ENCODE measurements around the gene APCDD1.
A peak's percentile ranks its signal among the peaks of the same experiment; 100 is the strongest.
"Not testable (repeated sequence)": the region's sequence is repeated elsewhere in the genome, so short reads cannot be mapped to it uniquely, and the experiment has no call there.

APCDD1 gene

DNA sequence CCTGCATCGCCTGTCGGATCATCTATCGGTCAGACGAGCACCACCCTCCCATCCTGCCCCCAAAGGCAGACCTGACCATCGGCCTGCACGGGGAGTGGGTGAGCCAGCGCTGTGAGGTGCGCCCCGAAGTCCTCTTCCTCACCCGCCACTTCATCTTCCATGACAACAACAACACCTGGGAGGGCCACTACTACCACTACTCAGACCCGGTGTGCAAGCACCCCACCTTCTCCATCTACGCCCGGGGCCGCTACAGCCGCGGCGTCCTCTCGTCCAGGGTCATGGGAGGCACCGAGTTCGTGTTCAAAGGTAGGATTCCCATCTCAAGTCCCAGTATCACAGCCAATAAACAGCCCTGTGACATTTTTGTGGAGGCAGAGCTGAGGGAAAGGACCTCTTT lies 31.0 kb downstream of the APCDD1 start:
- Mint-ChIP-seq H3K4me1 (ENCODE audit: low read depth) (peaks cover 11% of the 10 kb centered on the region), H3K4me3 (no peak overlapping the region), H3K27me3 (no peaks in the 10 kb centered on the region), H3K27ac (no peak overlapping the region), H3K9me3 (ENCODE audit: low read depth) (no peaks in the 10 kb centered on the region), H3K36me3 (no peaks in the 10 kb centered on the region)

DNA sequence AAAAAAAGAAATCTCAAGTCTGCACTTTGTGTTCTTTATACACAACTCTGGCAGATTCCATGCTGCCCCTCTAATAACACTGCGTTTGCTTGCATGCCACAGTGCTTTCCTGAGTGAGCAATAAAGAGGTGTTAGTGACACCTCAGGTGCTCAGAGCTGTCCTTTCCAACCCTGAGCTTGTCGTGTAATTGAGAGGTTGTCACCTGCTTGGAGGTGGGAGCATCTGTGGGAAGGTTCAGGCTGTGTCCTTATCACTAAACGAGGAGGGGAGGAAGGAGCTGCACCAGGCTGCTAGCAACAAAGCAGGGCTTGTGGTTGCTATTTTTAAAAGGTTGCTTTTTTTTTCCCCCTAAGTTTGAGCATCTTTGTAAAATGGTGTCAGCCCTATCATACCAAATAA lies 31.9 kb downstream of the APCDD1 start:
- Mint-ChIP-seq H3K4me1 (ENCODE audit: low read depth) (peaks cover 17% of the 10 kb centered on the region), H3K27me3 (no peaks in the 10 kb centered on the region)

DNA sequence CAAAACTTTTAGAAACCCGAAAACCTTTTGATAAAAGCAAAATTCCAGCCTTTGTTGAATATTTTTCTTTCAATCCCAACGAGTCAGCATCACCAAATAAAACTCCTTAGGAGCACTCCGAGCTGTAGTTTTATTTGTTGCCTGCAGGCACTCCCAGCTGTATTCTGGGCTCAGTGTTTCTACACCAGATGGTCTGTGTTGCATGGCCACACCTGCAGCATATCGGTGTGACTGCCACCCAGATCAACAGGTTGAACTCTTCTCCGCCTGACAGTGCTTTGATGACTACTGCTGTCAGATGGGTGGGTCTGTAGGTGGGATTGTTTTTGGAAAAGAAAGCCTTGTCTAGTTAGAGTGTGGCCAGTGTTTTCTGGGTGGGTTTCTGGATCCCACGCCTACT lies 32.7 kb downstream of the APCDD1 start:
- peaks cover 17% of the 10 kb centered on the region for H3K4me1 Mint-ChIP-seq (ENCODE audit: low read depth)
- H3K27me3 Mint-ChIP-seq = no peaks in the 10 kb centered on the region
- no peak overlapping the region for H3K27ac Mint-ChIP-seq
- no peak overlapping the region for H3K4me3 Mint-ChIP-seq
- H3K9me3 Mint-ChIP-seq (ENCODE audit: low read depth) = no peaks in the 10 kb centered on the region
- H3K36me3 Mint-ChIP-seq = no peaks in the 10 kb centered on the region

More for the DNA sequence above, 31.9 kb downstream of the APCDD1 start:
- H3K27ac Mint-ChIP-seq = no peak overlapping the region
- no peak overlapping the region for H3K4me3 Mint-ChIP-seq
- H3K9me3 Mint-ChIP-seq (ENCODE audit: low read depth) = no peaks in the 10 kb centered on the region
- H3K36me3 Mint-ChIP-seq = no peaks in the 10 kb centered on the region

DNA sequence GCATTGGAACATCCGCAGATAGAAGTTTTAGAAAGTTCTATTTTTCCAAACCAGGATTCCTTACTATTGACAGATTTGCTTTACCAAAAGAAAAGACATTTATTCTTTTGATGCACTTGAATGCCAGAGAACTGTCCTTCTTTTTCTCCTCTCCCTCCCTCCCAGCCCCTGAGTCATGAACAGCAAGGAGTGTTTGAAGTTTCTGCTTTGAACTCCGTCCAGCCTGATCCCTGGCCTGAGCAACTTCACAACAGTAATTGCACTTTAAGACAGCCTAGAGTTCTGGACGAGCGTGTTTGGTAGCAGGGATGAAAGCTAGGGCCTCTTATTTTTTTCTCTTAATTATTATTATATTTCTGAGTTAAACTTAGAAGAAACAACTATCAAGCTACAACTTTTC lies 33.6 kb downstream of the APCDD1 start:
- no peaks in the 10 kb centered on the region for H3K36me3 Mint-ChIP-seq
- H3K27ac Mint-ChIP-seq = no peak overlapping the region
- peaks cover 16% of the 10 kb centered on the region for H3K4me1 Mint-ChIP-seq (ENCODE audit: low read depth)
- H3K27me3 Mint-ChIP-seq = no peaks in the 10 kb centered on the region
- H3K9me3 Mint-ChIP-seq (ENCODE audit: low read depth) = no peaks in the 10 kb centered on the region
- no peak overlapping the region for H3K4me3 Mint-ChIP-seq

DNA sequence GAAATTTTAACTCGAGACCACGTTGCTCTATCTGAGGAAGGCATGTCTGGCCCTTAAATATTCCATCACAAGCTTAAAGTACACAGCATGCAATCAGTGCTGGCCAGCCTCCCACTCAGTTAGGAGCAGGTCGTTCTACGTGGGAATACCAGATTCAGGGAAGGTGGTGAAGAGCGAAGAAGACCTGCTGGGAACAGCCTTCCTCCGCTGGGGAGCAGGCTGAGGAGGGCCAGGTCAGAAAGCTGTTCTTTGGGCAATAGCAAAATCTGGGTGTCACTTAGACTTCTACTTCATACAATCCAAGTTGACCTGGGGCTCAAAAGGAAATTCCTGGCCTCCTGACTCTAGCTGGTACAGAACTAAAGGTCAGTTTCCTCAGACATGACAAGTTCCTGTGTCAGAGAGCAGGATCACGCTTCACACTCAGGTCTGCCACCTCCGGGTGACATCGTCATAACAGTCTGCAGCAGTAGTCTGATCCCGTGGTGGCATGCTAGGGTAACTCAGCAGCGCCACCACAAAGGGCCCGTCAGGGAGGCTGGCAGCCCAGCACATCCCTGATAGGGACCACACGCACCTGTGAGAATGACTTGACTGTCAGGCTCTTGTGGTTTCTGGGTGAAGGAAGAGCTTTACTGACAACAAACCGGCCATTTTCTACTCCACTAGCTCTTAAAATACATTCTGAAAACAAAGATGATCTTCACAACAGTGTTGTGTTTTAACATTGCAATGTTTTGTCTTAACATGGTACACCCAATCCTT lies 36.1 kb downstream of the APCDD1 start:
- H3K4me3 Mint-ChIP-seq = no peak overlapping the region
- peaks cover 11% of the 10 kb centered on the region for H3K4me1 Mint-ChIP-seq (ENCODE audit: low read depth)
- H3K9me3 Mint-ChIP-seq (ENCODE audit: low read depth) = no peaks in the 10 kb centered on the region
- no peaks in the 10 kb centered on the region for H3K27me3 Mint-ChIP-seq
- H3K27ac Mint-ChIP-seq = peak overlapping the region; percentile 11
- H3K36me3 Mint-ChIP-seq = no peaks in the 10 kb centered on the region

DNA sequence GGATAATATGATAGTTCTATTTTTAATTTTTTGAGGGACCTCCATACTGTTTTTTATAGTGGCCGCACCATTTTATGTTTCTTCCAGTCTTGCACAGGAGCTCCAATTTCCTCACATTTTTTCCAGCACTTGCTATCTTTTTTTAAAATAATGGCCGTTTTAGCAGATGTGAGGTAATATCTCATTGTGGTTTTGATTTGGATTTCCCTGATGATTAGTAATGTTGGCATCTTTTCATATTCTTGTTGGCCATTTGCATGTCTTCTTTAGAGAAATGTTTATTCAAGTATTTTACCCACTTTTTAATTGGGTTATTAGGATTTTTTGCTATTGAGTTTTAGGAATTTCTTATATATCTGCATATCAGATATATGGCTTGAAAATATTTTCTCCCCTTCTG lies 41.5 kb downstream of the APCDD1 start:
- Mint-ChIP-seq H3K36me3 (no peaks in the 10 kb centered on the region), H3K9me3 (ENCODE audit: low read depth) (no peaks in the 10 kb centered on the region), H3K4me1 (ENCODE audit: low read depth) (peaks cover 12% of the 10 kb centered on the region), H3K27me3 (no peaks in the 10 kb centered on the region), H3K27ac (no peak overlapping the region), H3K4me3 (no peak overlapping the region)

DNA sequence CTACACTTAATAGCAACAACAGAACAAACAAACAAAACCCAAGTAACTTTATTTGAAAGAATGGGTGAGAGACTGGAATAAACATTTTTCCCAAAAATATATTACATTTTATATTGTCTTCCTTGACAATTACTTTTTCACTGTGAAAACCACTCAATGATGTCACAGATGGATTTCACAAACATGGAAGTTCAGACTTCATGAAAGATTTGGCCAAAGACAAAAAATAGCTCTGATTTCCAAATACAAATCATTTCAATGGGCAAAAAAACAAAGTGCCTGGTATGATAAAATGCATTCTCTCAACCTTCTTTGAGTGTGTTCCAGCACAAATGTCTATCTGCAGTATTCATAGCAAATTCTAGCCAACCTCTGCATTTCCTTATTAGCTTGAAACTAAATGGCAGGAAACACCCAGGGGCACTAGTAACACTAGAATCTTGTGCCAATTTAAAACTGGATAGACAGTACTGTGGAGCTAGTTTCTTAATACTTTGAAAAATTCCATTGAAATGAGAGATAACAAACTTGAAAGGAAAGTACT lies 42.8 kb downstream of the APCDD1 start:
- peaks cover 10% of the 10 kb centered on the region for H3K4me1 Mint-ChIP-seq (ENCODE audit: low read depth)
- H3K36me3 Mint-ChIP-seq = no peaks in the 10 kb centered on the region
- H3K9me3 Mint-ChIP-seq (ENCODE audit: low read depth) = no peaks in the 10 kb centered on the region
- peaks cover 1% of the 10 kb centered on the region for H3K27me3 Mint-ChIP-seq
- no peak overlapping the region for H3K4me3 Mint-ChIP-seq
- no peak overlapping the region for H3K27ac Mint-ChIP-seq

DNA sequence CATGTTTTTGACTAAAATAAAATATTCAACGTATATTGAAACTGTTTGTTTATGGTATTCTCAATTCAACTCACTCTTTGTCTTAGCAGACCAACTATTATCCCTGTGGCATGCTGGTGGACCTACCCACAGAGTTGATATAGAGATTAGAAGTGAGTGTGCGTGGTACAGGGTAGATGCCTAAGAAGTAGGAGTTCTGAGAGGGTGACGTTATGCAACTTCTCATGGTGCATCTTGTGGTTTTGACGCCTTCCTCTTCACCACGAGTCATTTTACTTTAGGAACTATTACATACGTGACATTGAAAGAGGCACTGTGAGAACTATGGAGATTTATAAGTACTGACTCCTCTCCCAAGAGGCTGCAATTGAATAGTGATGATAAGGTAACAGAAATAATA lies 44.8 kb downstream of the APCDD1 start:
- Mint-ChIP-seq H3K9me3 (ENCODE audit: low read depth) (no peaks in the 10 kb centered on the region), H3K4me3 (no peak overlapping the region), H3K27ac (no peak overlapping the region), H3K4me1 (ENCODE audit: low read depth) (peaks cover 10% of the 10 kb centered on the region), H3K27me3 (peaks cover 2% of the 10 kb centered on the region), H3K36me3 (no peaks in the 10 kb centered on the region)

DNA sequence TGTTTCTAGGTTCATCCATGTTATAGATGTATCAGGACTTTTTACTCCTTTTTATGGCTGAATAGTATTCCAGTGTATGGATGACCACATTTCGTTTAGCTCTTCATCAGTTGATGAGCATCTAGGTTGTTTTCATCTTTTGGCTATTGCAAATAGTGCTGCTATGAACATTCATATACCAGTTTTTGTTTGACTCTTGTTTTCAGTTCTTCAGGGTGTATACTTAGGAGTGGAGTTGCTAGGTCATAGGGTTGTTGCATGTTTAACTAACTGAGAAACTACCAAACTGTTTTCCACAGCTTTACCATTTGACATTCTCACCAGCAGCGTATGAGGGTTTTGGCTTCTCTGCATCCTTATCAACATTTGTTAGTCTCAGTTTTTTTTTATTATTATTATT lies 45.6 kb downstream of the APCDD1 start:
- Mint-ChIP-seq H3K27me3 (peaks cover 3% of the 10 kb centered on the region), H3K27ac (no peak overlapping the region), H3K4me1 (ENCODE audit: low read depth) (peaks cover 10% of the 10 kb centered on the region), H3K9me3 (ENCODE audit: low read depth) (no peaks in the 10 kb centered on the region), H3K4me3 (no peak overlapping the region), H3K36me3 (peaks cover 3% of the 10 kb centered on the region)

DNA sequence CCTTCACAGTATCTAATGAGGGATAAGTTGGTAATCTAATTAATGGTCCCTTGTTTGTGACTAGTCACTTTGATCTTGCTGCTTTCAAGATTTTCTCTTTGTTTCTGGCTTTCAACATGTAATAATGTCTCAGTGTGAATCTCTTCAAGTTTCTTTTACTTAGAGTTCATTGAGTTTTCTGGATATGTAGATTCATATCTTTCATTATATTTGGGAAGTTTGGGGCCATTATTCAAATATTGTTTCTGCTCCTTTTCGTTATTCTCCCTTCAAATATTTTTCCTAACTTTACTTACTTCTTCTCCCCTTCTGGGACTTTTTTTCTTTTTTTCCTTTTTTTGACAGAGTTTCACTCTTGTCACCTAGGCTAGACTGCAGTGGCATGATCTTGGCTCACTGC lies 50.3 kb downstream of the APCDD1 start:
- Mint-ChIP-seq H3K27me3 (peaks cover 3% of the 10 kb centered on the region), H3K4me1 (ENCODE audit: low read depth) (peaks cover 2% of the 10 kb centered on the region), H3K9me3 (ENCODE audit: low read depth) (peaks cover 9% of the 10 kb centered on the region), H3K36me3 (peaks cover 3% of the 10 kb centered on the region), H3K4me3 (no peak overlapping the region), H3K27ac (no peak overlapping the region)

DNA sequence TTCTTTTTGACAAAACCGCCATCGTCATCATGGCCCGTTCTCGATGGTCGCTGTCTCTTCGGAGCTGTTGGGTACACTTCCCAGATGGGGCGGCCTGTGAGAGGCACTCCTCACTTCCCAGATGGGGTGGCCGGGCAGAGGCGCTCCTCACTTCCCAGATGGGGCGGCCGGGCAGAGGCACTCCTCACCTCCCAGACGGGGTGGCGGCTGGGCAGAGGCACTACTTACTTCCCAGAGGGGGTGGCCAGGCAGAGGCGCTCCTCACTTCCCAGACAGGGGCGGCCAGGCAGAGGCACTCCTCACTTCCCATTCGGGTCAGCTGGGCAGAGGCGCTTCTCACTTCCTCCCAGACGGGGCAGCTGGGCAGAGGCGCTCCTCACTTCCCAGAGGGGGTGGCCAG lies 51.5 kb downstream of the APCDD1 start:
- H3K9me3 Mint-ChIP-seq (ENCODE audit: low read depth); H3K36me3 Mint-ChIP-seq; H3K4me3 Mint-ChIP-seq; H3K27ac Mint-ChIP-seq; H3K27me3 Mint-ChIP-seq; H3K4me1 Mint-ChIP-seq (ENCODE audit: low read depth): not testable (repeated sequence)

DNA sequence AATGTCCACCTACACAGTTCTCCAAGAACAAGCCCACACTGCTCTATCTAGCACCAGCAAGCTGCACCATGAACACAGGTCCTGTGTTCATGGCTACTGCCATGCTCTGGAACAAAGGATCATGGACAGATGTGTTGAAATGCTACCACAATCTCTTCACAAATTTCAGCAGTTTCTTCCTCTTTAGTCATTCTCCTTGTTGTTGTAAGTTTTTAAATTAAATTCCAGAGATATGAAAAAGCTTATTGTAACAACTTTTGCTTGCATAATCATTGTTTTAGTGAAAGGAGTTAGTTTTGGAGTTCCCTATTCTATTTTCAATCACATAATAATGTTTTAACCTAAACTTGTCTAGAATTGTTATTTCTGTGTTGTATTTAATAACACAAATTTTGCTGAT lies 54.2 kb downstream of the APCDD1 start:
- peaks cover 3% of the 10 kb centered on the region for H3K36me3 Mint-ChIP-seq
- H3K4me1 Mint-ChIP-seq (ENCODE audit: low read depth) = no peaks in the 10 kb centered on the region
- peaks cover 8% of the 10 kb centered on the region for H3K27me3 Mint-ChIP-seq
- H3K4me3 Mint-ChIP-seq = no peak overlapping the region
- no peak overlapping the region for H3K27ac Mint-ChIP-seq
- peaks cover 9% of the 10 kb centered on the region for H3K9me3 Mint-ChIP-seq (ENCODE audit: low read depth)

DNA sequence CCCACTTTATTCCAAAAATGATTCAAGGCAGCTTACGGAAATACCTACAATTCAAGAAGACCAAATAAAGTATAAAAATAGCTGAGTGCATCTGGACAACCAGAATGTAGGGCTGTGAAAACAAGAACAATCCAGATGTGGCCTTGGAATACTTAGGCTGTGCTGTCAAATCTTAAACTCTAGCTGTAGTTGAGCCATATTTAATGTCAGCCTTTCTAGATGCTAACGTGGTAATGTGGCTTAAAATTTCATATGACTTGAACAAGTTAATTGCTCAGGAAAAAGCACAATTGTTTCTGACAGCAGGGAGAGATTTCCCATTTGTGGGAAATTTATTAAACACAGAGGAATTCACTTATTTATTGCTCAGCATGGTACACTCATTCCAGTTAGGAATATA lies 56.8 kb downstream of the APCDD1 start:
- Mint-ChIP-seq H3K9me3 (ENCODE audit: low read depth) (peaks cover 9% of the 10 kb centered on the region), H3K4me1 (ENCODE audit: low read depth) (no peaks in the 10 kb centered on the region), H3K27me3 (peaks cover 10% of the 10 kb centered on the region), H3K36me3 (no peaks in the 10 kb centered on the region), H3K4me3 (no peak overlapping the region), H3K27ac (no peak overlapping the region)

DNA sequence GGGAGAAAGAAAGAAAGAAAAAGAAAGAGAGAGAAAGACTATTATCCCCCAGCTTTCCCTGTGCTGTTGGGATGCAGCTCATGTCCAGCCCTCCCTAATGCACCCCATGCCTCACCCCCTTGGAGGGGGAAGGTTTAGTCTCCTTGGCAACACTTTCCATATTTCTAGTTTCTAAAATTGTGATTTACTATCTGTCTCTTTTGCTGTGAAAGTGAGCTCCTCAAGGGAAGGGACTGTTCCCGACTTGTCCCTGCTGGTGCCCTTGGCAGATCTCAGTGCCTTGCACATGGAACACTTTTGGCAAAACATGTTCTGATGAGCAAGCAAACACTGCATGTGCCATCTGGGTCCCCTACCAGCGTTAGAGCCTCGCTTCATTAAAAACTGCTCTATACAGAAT lies 59.6 kb downstream of the APCDD1 start:
- Mint-ChIP-seq H3K27ac (no peak overlapping the region), H3K36me3 (no peaks in the 10 kb centered on the region), H3K27me3 (peaks cover 19% of the 10 kb centered on the region), H3K4me1 (ENCODE audit: low read depth) (no peaks in the 10 kb centered on the region), H3K4me3 (no peak overlapping the region), H3K9me3 (ENCODE audit: low read depth) (no peaks in the 10 kb centered on the region)

DNA sequence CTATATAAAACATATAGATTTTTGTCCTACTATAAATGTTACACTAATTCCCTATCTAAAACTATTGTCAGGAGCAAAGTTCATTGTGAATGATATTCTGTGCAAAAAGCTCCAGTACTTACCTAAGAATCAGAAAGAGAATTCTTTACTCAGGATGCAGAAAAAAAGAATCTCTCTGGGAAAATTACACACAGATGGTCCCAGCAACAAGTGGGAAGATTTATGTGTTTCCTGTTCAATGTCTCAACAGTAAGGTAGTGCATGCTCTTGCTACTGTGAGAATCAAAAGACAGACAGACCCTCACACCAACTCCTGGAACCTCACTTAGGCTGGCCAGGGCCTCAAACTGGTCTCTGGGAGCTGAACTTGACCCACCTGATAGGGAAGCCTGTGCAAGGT lies 60.2 kb downstream of the APCDD1 start:
- Mint-ChIP-seq H3K4me1 (ENCODE audit: low read depth) (no peaks in the 10 kb centered on the region), H3K27me3 (peaks cover 23% of the 10 kb centered on the region), H3K36me3 (no peaks in the 10 kb centered on the region), H3K9me3 (ENCODE audit: low read depth) (no peaks in the 10 kb centered on the region), H3K27ac (no peak overlapping the region), H3K4me3 (no peak overlapping the region)

DNA sequence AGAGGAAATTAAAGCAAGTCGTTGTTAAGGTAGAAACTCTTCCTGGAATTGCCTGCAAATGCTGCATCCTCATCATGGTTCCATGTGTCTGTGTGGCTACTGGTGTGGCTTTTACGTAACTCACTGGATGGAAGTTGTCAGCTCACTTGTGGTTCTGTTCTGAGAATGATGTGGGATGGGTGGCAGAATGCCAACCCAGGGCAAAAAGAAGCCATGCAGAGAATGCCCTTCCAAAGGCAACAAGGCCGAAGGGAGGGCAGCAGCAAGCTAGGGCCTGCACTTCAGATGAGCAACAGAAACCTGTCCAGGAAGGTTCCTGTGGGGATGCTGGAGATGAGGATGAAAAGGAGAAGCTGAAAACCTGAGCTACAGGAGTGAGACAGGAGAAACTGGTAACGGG lies 61.0 kb downstream of the APCDD1 start:
- H3K36me3 Mint-ChIP-seq = no peaks in the 10 kb centered on the region
- no peaks in the 10 kb centered on the region for H3K9me3 Mint-ChIP-seq (ENCODE audit: low read depth)
- H3K4me3 Mint-ChIP-seq = no peak overlapping the region
- H3K4me1 Mint-ChIP-seq (ENCODE audit: low read depth) = peaks cover 5% of the 10 kb centered on the region
- peaks cover 23% of the 10 kb centered on the region for H3K27me3 Mint-ChIP-seq
- no peak overlapping the region for H3K27ac Mint-ChIP-seq

Measured in activated naive CD8-positive, alpha-beta T cell (primary cell).